ENCODE data around the gene DTNA. TPM values are rescaled to one million over a fixed set of nuclear protein-coding genes. Genes with fewer than 3 reads are reported as not detected.

DTNA gene
- polyA plus RNA-seq, 1 donor, result 12.3 TPM

GRCh38 chr18:34866739-34867138 lies 156.6 kb downstream of the DTNA start:
- Histone ChIP-seq H3K4me1 (ENCODE audit: control insufficient read depth, insufficient read depth, low read length) (no peaks in the 10 kb centered on the region), H3K36me3 (ENCODE audit: control insufficient read depth, insufficient read depth, low read length) (no peaks in the 10 kb centered on the region), H3K27ac (ENCODE audit: low read length) (no peak overlapping the region), H3K9me3 (ENCODE audit: control insufficient read depth, low read depth, low read length) (no peaks in the 10 kb centered on the region), H3K4me3 (ENCODE audit: low read length) (no peak overlapping the region), H3K27me3 (ENCODE audit: control insufficient read depth, insufficient read depth, low read length) (no peaks in the 10 kb centered on the region)
- no peak for DNase-seq
- 57% methylated on average over 4 of the region's 4 CpGs for WGBS (ENCODE audit: insufficient coverage, low lambda C conversion rate)

- peak in 1 of 2 donors; percentile 15 for DNase-seq
These were observed 157.4 kb downstream of the DTNA start for GRCh38 chr18:34867520-34867919.

GRCh38 chr18:34870555-34871310 lies 160.6 kb downstream of the DTNA start:
- 100% methylated on average over 2 of the region's 5 CpGs for WGBS (ENCODE audit: insufficient coverage, low lambda C conversion rate)
- H3K4me3 ChIP-seq (ENCODE audit: low read length), result no peak overlapping the region
- H3K27me3 ChIP-seq (ENCODE audit: control insufficient read depth, insufficient read depth, low read length), result no peaks in the 10 kb centered on the region
- DNase-seq, result no peak
- no peaks in the 10 kb centered on the region for H3K9me3 ChIP-seq (ENCODE audit: control insufficient read depth, low read depth, low read length)
- no peaks in the 10 kb centered on the region for H3K36me3 ChIP-seq (ENCODE audit: control insufficient read depth, insufficient read depth, low read length)
- H3K27ac ChIP-seq (ENCODE audit: low read length), result no peak overlapping the region
- H3K4me1 ChIP-seq (ENCODE audit: control insufficient read depth, insufficient read depth, low read length), result no peaks in the 10 kb centered on the region

More at GRCh38 chr18:34867520-34867919, 157.4 kb downstream of the DTNA start:
- Histone ChIP-seq H3K27ac (ENCODE audit: low read length) (no peak overlapping the region), H3K36me3 (ENCODE audit: control insufficient read depth, insufficient read depth, low read length) (no peaks in the 10 kb centered on the region), H3K27me3 (ENCODE audit: control insufficient read depth, insufficient read depth, low read length) (no peaks in the 10 kb centered on the region), H3K4me3 (ENCODE audit: low read length) (no peak overlapping the region), H3K9me3 (ENCODE audit: control insufficient read depth, low read depth, low read length) (no peaks in the 10 kb centered on the region), H3K4me1 (ENCODE audit: control insufficient read depth, insufficient read depth, low read length) (no peaks in the 10 kb centered on the region)
- no CpG with 5 or more reads among the region's 7 CpGs for WGBS (ENCODE audit: insufficient coverage, low lambda C conversion rate)

GRCh38 chr18:34871435-34871834 lies 161.3 kb downstream of the DTNA start:
- no peaks in the 10 kb centered on the region for H3K27me3 ChIP-seq (ENCODE audit: control insufficient read depth, insufficient read depth, low read length)
- WGBS (ENCODE audit: insufficient coverage, low lambda C conversion rate), result no CpG with 5 or more reads among the region's 2 CpGs
- H3K9me3 ChIP-seq (ENCODE audit: control insufficient read depth, low read depth, low read length), result no peaks in the 10 kb centered on the region
- peak in 1 of 2 donors; percentile 6 for DNase-seq
- H3K27ac ChIP-seq (ENCODE audit: low read length), result no peak overlapping the region
- H3K36me3 ChIP-seq (ENCODE audit: control insufficient read depth, insufficient read depth, low read length), result no peaks in the 10 kb centered on the region
- H3K4me3 ChIP-seq (ENCODE audit: low read length), result no peak overlapping the region
- H3K4me1 ChIP-seq (ENCODE audit: control insufficient read depth, insufficient read depth, low read length), result no peaks in the 10 kb centered on the region

- Histone ChIP-seq H3K4me1 (ENCODE audit: control insufficient read depth, insufficient read depth, low read length) (no peaks in the 10 kb centered on the region), H3K9me3 (ENCODE audit: control insufficient read depth, low read depth, low read length) (no peaks in the 10 kb centered on the region), H3K27me3 (ENCODE audit: control insufficient read depth, insufficient read depth, low read length) (no peaks in the 10 kb centered on the region), H3K36me3 (ENCODE audit: control insufficient read depth, insufficient read depth, low read length) (no peaks in the 10 kb centered on the region), H3K27ac (ENCODE audit: low read length) (no peak overlapping the region), H3K4me3 (ENCODE audit: low read length) (no peak overlapping the region)
- no CpG with 5 or more reads among the region's 1 CpG for WGBS (ENCODE audit: insufficient coverage, low lambda C conversion rate)
- DNase-seq, result no peak
These were observed 162.0 kb downstream of the DTNA start for GRCh38 chr18:34872066-34872465.

GRCh38 chr18:34873986-34874580 lies 164.0 kb downstream of the DTNA start:
- Histone ChIP-seq H3K27me3 (ENCODE audit: control insufficient read depth, insufficient read depth, low read length) (no peaks in the 10 kb centered on the region), H3K4me1 (ENCODE audit: control insufficient read depth, insufficient read depth, low read length) (no peaks in the 10 kb centered on the region), H3K4me3 (ENCODE audit: low read length) (no peak overlapping the region), H3K27ac (ENCODE audit: low read length) (no peak overlapping the region), H3K36me3 (ENCODE audit: control insufficient read depth, insufficient read depth, low read length) (peaks cover 4% of the 10 kb centered on the region), H3K9me3 (ENCODE audit: control insufficient read depth, low read depth, low read length) (no peaks in the 10 kb centered on the region)
- WGBS (ENCODE audit: insufficient coverage, low lambda C conversion rate), result no CpG with 5 or more reads among the region's 2 CpGs
- no peak for DNase-seq

GRCh38 chr18:34875150-34875549 lies 165.1 kb downstream of the DTNA start:
- Histone ChIP-seq H3K27ac (ENCODE audit: low read length) (no peak overlapping the region), H3K36me3 (ENCODE audit: control insufficient read depth, insufficient read depth, low read length) (peaks cover 6% of the 10 kb centered on the region), H3K27me3 (ENCODE audit: control insufficient read depth, insufficient read depth, low read length) (no peaks in the 10 kb centered on the region), H3K4me1 (ENCODE audit: control insufficient read depth, insufficient read depth, low read length) (no peaks in the 10 kb centered on the region), H3K4me3 (ENCODE audit: low read length) (no peak overlapping the region), H3K9me3 (ENCODE audit: control insufficient read depth, low read depth, low read length) (no peaks in the 10 kb centered on the region)
- no CpG with 5 or more reads among the region's 7 CpGs for WGBS (ENCODE audit: insufficient coverage, low lambda C conversion rate)
- no peak for DNase-seq

- Histone ChIP-seq H3K27ac (ENCODE audit: low read length) (no peak overlapping the region), H3K9me3 (ENCODE audit: control insufficient read depth, low read depth, low read length) (no peaks in the 10 kb centered on the region), H3K27me3 (ENCODE audit: control insufficient read depth, insufficient read depth, low read length) (no peaks in the 10 kb centered on the region), H3K4me1 (ENCODE audit: control insufficient read depth, insufficient read depth, low read length) (no peaks in the 10 kb centered on the region), H3K36me3 (ENCODE audit: control insufficient read depth, insufficient read depth, low read length) (peaks cover 22% of the 10 kb centered on the region), H3K4me3 (ENCODE audit: low read length) (no peak overlapping the region)
- no peak for DNase-seq
- WGBS (ENCODE audit: insufficient coverage, low lambda C conversion rate), result no CpG with 5 or more reads among the region's 1 CpG
These were observed 170.3 kb downstream of the DTNA start for GRCh38 chr18:34880403-34880802.

GRCh38 chr18:34880882-34881834 lies 171.1 kb downstream of the DTNA start:
- no peaks in the 10 kb centered on the region for H3K9me3 ChIP-seq (ENCODE audit: control insufficient read depth, low read depth, low read length)
- H3K4me3 ChIP-seq (ENCODE audit: low read length), result no peak overlapping the region
- no peaks in the 10 kb centered on the region for H3K4me1 ChIP-seq (ENCODE audit: control insufficient read depth, insufficient read depth, low read length)
- H3K27ac ChIP-seq (ENCODE audit: low read length), result no peak overlapping the region
- DNase-seq, result peak in 1 of 2 donors; percentile 7
- H3K27me3 ChIP-seq (ENCODE audit: control insufficient read depth, insufficient read depth, low read length), result no peaks in the 10 kb centered on the region
- 90% methylated on average over 2 of the region's 3 CpGs for WGBS (ENCODE audit: insufficient coverage, low lambda C conversion rate)
- H3K36me3 ChIP-seq (ENCODE audit: control insufficient read depth, insufficient read depth, low read length), result peaks cover 22% of the 10 kb centered on the region

GRCh38 chr18:34884436-34884835 lies 174.3 kb downstream of the DTNA start:
- no peak for DNase-seq

More at GRCh38 chr18:34884436-34884835, 174.3 kb downstream of the DTNA start:
- H3K27me3 ChIP-seq (ENCODE audit: control insufficient read depth, insufficient read depth, low read length), result no peaks in the 10 kb centered on the region
- no CpG with 5 or more reads among the region's 6 CpGs for WGBS (ENCODE audit: insufficient coverage, low lambda C conversion rate)
- no peaks in the 10 kb centered on the region for H3K4me1 ChIP-seq (ENCODE audit: control insufficient read depth, insufficient read depth, low read length)
- no peaks in the 10 kb centered on the region for H3K9me3 ChIP-seq (ENCODE audit: control insufficient read depth, low read depth, low read length)
- peaks cover 19% of the 10 kb centered on the region for H3K36me3 ChIP-seq (ENCODE audit: control insufficient read depth, insufficient read depth, low read length)
- no peak overlapping the region for H3K4me3 ChIP-seq (ENCODE audit: low read length)
- H3K27ac ChIP-seq (ENCODE audit: low read length), result no peak overlapping the region
